Vein endothelial cell (primary cell): Measurements from ENCODE around the gene C14orf180. TPM values are rescaled to one million over a fixed set of nuclear protein-coding genes. Genes with fewer than 3 reads are reported as not detected.

Experiments used
- total RNA-seq: library from RNA; depleted of rRNA; stranded (reverse); fragments of >200 nt; gene quantifications from 2 replicates; pipeline ENCODE4 v1.2.3, GENCODE V29; 2012

Gene C14orf180
- total RNA-seq = not detected in 2 replicates

GRCh38 chr14:104579507-104579906, at the start of gene C14orf180:
TSS of gene C14orf180 (plus strand) at chr14:104579764. CDS start at chr14:104586431, 6,667 bp downstream.

GRCh38 chr14:104604458-104605449, 25.2 kb downstream of the C14orf180 start, which contains the start of gene TMEM179:
TSS of gene TMEM179 (minus strand) at chr14:104604772. CDS start at chr14:104604741, 31 bp downstream.

Other genes starting within 250 kb of the C14orf180 start
- gene TMEM179, start 25.0 kb downstream of the C14orf180 start, total RNA-seq = 0.65 TPM in 1 of 2 replicates, not detected in the other
- gene INF2, start 109.9 kb downstream of the C14orf180 start, total RNA-seq = 78.1 and 80.2 TPM in 2 replicates
- 1.4 and 2.3 TPM in 2 replicates for gene ADSS1, start 144.5 kb downstream of the C14orf180 start, total RNA-seq
- 106 and 117 TPM in 2 replicates for gene SIVA1, start 173.4 kb downstream of the C14orf180 start, total RNA-seq
- 219 and 221 TPM in 2 replicates for gene AKT1, start 216.0 kb downstream of the C14orf180 start, total RNA-seq
- 6.5 and 6.7 TPM in 2 replicates for gene ZBTB42, start 221.3 kb downstream of the C14orf180 start, total RNA-seq